Smooth muscle cell (in vitro differentiated cells): ENCODE measurements around the gene KSR1. TPM values are rescaled to one million over a fixed set of nuclear protein-coding genes. Genes with fewer than 3 reads are reported as not detected.
A peak's percentile ranks its signal among the peaks of the same experiment; 100 is the strongest.

Source experiments
- DNase-seq: peaks from one replicate; lab custom pipeline; 2025; ENCODE audit not compliant: unreplicated experiment; lab: John Stamatoyannopoulos, UW
- H2AFZ ChIP-seq: fragments of 200-600 bp; sonication (generic); 2 replicates; pipeline ENCODE4 v1.6.0; 2016; ENCODE audit warnings: antibody characterized with exemption, low read depth, mild to moderate bottlenecking
- H3F3A ChIP-seq: fragments of 200-600 bp; sonication (generic); 2 replicates; pipeline ENCODE4 v1.6.0; 2017; ENCODE audit warnings: antibody characterized with exemption, low read depth
- H3K27ac ChIP-seq: fragments of 200-600 bp; sonication (generic); 2 replicates; pipeline ENCODE4 v1.5.1; 2016; ENCODE audit warnings: low read depth, mild to moderate bottlenecking
- H3K27me3 ChIP-seq: fragments of 200-600 bp; sonication (generic); 2 replicates; pipeline ENCODE4 v1.6.1; 2016; ENCODE audit warnings: low read depth, mild to moderate bottlenecking
- H3K36me3 ChIP-seq: fragments of 200-600 bp; sonication (generic); 2 replicates; pipeline ENCODE4 v1.5.1; 2016; ENCODE audit warnings: low read depth
- H3K4me1 ChIP-seq: fragments of 200-600 bp; sonication (generic); 2 replicates; pipeline ENCODE4 v1.5.1; 2016; ENCODE audit warnings: low read depth
- H3K4me2 ChIP-seq: fragments of 200-600 bp; sonication (generic); 2 replicates; pipeline ENCODE4 v1.6.0; 2016; ENCODE audit warnings: mild to moderate bottlenecking
- H3K4me3 ChIP-seq: fragments of 200-600 bp; sonication (generic); 2 replicates; pipeline ENCODE4 v1.5.1; 2016; ENCODE audit warnings: mild to moderate bottlenecking
- H3K79me2 ChIP-seq: fragments of 200-600 bp; sonication (generic); 2 replicates; pipeline ENCODE4 v1.6.0; 2016; ENCODE audit warnings: low read depth, mild to moderate bottlenecking
- H3K9ac ChIP-seq: fragments of 200-600 bp; sonication (generic); 2 replicates; pipeline ENCODE4 v1.6.0; 2016; ENCODE audit warnings: low read depth
- H3K9me3 ChIP-seq: fragments of 200-600 bp; sonication (generic); replicated peaks from 2 replicates; pipeline ENCODE4 v1.5.1; 2016; ENCODE audit warnings: low read depth
- H4K20me1 ChIP-seq: fragments of 200-600 bp; sonication (generic); 2 replicates; pipeline ENCODE4 v1.6.0; 2016; ENCODE audit warnings: low read depth
- CTCF ChIP-seq: fragments of 200-600 bp; sonication (generic); IDR thresholded peaks from 2 replicates; pipeline ENCODE4 v1.5.1; 2017; ENCODE audit warnings: borderline replicate concordance, mild to moderate bottlenecking, antibody characterized with exemption; ENCODE audit not compliant: insufficient read depth, poor library complexity, severe bottlenecking
- WGBS: methylation state at CpG from one replicate; pipeline ENCODE4 v1.1.7; 2016; ENCODE audit warnings: low lambda C conversion rate; 5-methylcytosine and 5-hydroxymethylcytosine counted together
- polyA plus RNA-seq: library from polyadenylated mRNA; unstranded; fragments of >200 nt; fragmentation: Nextera tagmentation; extraction: Ambion mirVana; gene quantifications from 2 replicates; pipeline ENCODE4 v1.2.1, GENCODE V29; 2016
- total RNA-seq: library from RNA; depleted of rRNA; stranded (reverse); fragments of >200 nt; gene quantifications from 2 replicates; pipeline ENCODE4 v1.2.3, GENCODE V29; 2014

KSR1 gene
- total and polyA plus RNA-seq, 2 experiments from 2014 or later, result 40.4 to 65.1 TPM

GRCh38 chr17:27563532-27563931 lies 107.3 kb downstream of the KSR1 start:
- 93% methylated on average over 7 of the region's 7 CpGs for WGBS
- no peak overlapping the region for H2AFZ ChIP-seq
- peaks cover 9% of the 10 kb centered on the region for H3K4me1 ChIP-seq
- H3K27me3 ChIP-seq, result no peaks in the 10 kb centered on the region
- H3K9me3 ChIP-seq, result no peaks in the 10 kb centered on the region
- TF ChIP-seq CTCF, result no peak
- peaks cover 87% of the 10 kb centered on the region for H3K79me2 ChIP-seq
- no peak overlapping the region for H3K9ac ChIP-seq
- H3K4me3 ChIP-seq, result no peak overlapping the region
- H3K27ac ChIP-seq, result no peak overlapping the region
- no peak overlapping the region for H3K4me2 ChIP-seq
- H4K20me1 ChIP-seq, result peaks cover 61% of the 10 kb centered on the region
- H3F3A ChIP-seq, result peaks cover 11% of the 10 kb centered on the region
- no peak for DNase-seq
- no peaks in the 10 kb centered on the region for H3K36me3 ChIP-seq

- H2AFZ ChIP-seq, result no peak overlapping the region
- peaks cover 63% of the 10 kb centered on the region for H4K20me1 ChIP-seq
- peaks cover 7% of the 10 kb centered on the region for H3K4me1 ChIP-seq
- H3K27ac ChIP-seq, result no peak overlapping the region
- H3K4me3 ChIP-seq, result no peak overlapping the region
- H3K27me3 ChIP-seq, result no peaks in the 10 kb centered on the region
- no peak for TF ChIP-seq CTCF
- no peak overlapping the region for H3K4me2 ChIP-seq
- peaks cover 87% of the 10 kb centered on the region for H3K79me2 ChIP-seq
- no peaks in the 10 kb centered on the region for H3K9me3 ChIP-seq
- no peak for DNase-seq
- H3K9ac ChIP-seq, result no peak overlapping the region
- 68% methylated on average over 2 of the region's 2 CpGs for WGBS
- peaks cover 14% of the 10 kb centered on the region for H3F3A ChIP-seq
- H3K36me3 ChIP-seq, result no peaks in the 10 kb centered on the region
These were observed 108.2 kb downstream of the KSR1 start for GRCh38 chr17:27564463-27564862.

- Histone ChIP-seq H3K79me2 (peaks cover 89% of the 10 kb centered on the region), H3K9ac (no peak overlapping the region)
- WGBS, result 72% methylated on average over 11 of the region's 11 CpGs
These were observed 109.8 kb downstream of the KSR1 start for GRCh38 chr17:27565874-27566670.

More at GRCh38 chr17:27565874-27566670, 109.8 kb downstream of the KSR1 start:
- H3F3A ChIP-seq, result peaks cover 14% of the 10 kb centered on the region
- no peak for TF ChIP-seq CTCF
- H3K4me3 ChIP-seq, result no peak overlapping the region
- no peaks in the 10 kb centered on the region for H3K27me3 ChIP-seq
- H3K4me1 ChIP-seq, result peaks cover 5% of the 10 kb centered on the region
- H3K36me3 ChIP-seq, result no peaks in the 10 kb centered on the region
- H2AFZ ChIP-seq, result no peak overlapping the region
- no peaks in the 10 kb centered on the region for H3K9me3 ChIP-seq
- H3K27ac ChIP-seq, result peak overlapping the region; percentile 32
- no peak overlapping the region for H3K4me2 ChIP-seq
- no peak for DNase-seq
- H4K20me1 ChIP-seq, result peaks cover 71% of the 10 kb centered on the region
